ENCODE measurements around the gene DCTN5.
A peak's percentile ranks its signal among the peaks of the same experiment; 100 is the strongest.
"Not testable (repeated sequence)": the region's sequence is repeated elsewhere in the genome, so short reads cannot be mapped to it uniquely, and the experiment has no call there.

Gene DCTN5

DNA sequence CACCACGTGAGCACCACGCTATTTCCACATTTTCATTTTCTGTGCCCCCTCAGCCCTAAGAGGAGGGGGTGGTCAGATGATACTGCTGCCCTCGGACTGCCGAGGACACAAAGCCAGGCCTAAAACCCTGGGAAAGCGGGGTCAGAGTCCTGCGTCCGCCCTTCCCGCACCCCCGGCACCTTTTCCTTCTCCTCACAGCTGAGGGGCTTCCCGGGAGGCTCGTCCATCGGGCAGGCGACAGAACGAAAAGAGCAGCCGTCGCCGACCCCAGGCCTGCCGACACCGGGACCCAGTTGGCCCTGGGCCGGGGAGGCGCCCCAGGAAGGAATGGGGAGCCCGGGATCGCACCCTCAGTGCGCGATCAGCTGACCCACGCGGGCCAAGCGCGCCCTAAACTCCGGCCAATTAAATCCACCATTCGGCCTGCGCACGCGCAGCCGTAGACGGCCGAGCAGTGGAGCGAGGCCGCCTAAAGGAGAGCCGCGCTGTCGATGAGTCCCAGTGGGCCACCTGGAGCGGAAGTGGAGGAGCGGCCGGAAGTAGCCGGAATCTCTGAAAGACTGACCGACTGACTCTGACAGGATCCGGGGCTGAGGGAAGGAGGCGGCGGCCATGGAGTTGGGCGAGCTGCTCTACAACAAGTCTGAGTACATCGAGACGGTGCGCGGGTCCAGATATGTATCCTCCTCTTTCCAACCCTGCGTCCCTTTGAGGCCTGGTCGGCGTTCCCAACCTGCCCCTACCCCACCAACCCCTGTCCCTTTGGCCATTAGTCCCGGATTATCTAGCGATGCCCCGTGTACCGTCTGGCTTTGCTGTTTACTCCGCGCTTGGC lies at the start of gene DCTN5, which contains the start of gene PALB2:
Gene DCTN5, plus strand, starts transcription at position 536 of the 835 bp plus-strand sequence. Its CDS starts 77 bp downstream, at position 613.
Gene PALB2, minus strand, starts transcription at position 380 of the 835 bp plus-strand sequence. Its CDS starts 153 bp downstream, at position 227.
- DNase-seq (ENCODE audit: low read depth) = peak; percentile 95

DNA sequence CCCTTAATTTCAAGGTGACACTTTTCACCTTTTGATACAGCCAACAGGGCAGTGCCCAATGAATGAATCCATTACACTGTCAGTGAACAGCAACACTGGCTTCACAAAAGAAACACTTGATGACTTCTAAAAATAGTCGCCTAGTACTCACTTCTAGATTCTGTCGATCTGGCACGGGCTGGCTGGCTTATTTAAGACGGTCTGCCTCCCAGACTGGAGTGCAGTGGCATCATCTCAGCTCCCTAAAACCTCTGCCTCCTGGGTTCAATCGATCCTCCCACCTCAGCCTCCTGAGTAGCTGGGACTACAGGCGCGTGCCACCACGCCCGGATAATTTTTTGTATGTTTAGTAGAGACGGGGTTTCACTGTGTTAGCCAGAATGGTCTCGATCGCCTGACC lies 47.1 kb upstream of the DCTN5 start:
- DNase-seq (ENCODE audit: low read depth) = no peak

DNA sequence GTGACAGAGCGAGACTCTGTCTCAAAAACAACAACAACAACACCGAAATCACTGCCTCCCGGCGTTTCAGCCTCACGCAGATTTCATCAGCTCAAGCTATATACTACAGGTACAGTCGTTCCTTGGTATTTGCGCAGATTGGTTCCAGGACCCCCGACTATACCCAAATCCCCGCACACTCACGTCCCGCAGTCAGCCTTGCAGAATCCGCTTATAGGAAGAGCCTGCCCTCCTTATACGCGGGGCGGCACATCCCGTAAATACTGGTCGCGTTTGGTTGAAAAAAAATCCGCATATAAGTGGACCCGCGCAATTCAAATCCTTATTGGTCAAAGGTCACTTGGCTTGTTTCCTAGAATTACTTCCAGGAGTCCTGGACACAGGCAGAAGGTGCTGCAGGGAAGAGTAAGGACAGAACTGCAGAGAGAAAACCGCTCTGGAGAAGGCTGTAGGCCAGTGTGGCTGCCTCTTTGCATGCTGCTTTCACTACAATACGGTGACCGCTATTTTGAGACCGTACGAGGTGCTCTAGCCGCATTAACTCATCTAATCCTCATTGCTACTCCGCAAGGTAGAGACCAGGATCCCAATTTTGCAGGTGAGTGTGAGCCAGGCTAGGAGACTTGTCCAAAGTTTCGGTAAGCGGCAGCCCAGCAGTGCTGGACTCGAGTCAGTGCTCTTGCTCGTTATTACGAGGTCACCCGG lies 45.9 kb upstream of the DCTN5 start:
- peak; percentile 12 for DNase-seq (ENCODE audit: low read depth)

DNA sequence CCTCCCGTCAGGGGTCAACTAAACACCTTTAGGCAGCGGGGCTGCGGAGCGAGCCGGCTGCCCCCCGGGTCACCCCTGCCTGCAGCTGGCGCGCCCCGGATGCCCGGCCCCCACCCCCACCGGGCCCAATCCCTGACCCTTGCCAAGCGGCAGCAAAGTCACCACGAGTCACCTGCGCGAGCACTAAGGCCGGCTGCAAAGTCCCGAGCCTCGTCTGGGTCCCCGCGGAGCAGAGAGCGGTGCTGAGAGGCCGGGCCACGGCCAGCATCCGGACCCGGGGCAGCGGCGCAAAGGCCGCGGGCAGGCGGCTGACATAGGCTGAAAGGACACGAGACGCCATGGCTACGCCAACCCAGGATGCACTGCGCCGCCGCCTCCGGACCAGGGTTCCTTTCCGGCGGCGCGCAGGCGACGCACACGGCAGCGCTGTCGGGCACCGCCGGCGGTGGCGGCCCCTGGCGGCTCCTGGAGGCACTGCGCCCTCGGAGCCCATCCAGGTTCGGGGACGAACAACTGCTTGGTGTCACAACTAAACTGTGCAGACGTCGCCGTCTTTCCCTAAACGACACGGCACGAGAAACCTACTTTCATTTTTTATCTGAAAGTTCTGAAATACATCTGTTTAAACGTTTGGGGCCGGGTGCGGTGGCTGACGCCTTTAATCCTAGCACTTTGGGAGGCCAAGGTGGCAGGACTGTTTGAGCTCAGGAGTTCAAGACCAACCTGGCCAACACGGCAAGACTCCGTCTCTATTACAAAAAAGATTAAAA lies 45.1 kb upstream of the DCTN5 start, which contains the start of gene NDUFAB1:
Gene NDUFAB1, minus strand, starts transcription at position 366 of the 770 bp plus-strand sequence. Its CDS starts 26 bp downstream, at position 340.
- DNase-seq (ENCODE audit: low read depth) = peak; percentile 87

DNA sequence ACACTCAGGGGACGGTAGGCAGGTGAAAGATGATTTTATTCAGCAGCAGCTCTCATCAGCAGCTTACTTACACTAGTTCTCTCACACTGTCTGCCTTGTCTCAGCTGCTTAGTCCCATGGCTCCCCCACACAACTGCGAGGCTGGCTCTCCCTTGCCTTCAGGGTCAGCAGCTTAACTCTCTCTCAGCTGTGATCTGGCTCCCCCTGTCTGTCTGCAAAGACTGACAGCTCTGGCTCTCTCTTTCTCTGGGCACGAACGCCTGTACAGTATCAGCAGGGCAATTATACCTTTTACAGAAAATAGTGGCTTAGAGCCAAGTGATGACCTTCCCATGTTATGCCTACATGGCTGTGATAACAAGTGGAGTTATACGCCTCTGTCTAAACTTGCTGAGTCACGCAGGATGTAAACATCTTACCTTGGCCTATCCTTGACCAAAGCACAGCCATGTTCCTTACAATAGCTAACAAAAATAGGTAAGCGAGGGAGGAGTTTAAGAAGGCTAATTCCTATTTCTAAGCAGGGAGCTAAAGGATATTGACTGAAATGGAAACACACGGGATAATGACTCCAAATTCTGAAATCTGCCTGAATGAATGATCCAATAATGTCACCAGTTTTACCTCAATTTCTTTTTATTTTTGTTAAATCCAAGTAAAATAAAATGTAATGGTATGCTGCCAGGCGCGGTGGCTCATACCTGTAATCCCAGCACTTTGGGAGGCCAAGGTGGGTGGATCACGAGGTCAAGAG lies 44.1 kb upstream of the DCTN5 start:
- DNase-seq (ENCODE audit: low read depth) = peak; percentile 61

DNA sequence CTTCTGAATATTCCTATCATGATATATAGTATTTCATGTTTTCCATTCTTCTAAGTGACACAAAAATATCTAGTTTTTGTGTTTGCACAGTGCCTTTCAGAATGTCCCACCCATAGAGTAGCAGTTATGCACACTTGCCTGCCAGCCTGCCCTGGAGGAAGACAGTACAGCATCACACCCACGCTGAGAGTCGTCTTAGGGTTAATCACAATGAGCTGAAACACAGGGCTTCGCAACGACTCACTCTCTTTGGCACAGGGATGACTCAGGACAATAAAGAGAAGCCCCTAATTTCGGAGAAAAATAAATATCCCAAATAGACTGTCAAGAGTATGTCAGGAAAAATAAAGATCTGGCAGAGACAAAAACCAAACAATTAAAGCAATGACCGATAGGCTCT lies 33.5 kb upstream of the DCTN5 start:
- DNase-seq (ENCODE audit: low read depth) = peak; percentile 21

DNA sequence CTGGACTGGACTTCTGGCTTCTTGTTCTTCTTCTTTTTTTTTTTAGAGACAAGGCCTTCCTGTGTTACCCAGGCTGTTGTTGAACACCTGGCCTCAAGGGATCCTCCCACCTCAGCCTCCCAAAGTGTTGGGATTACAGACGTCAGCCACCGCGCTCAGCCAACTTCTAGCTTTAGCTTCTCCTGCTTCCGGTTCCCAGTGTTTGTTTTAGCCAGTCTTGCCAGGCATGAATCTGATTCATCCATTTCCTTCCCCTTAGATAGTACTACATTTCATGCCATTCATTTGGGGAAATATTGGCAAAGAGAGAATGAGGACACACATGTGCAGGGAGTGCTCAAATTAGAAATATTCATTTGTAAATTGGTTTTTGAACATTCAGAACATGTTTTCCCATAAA lies 33.1 kb upstream of the DCTN5 start:
- peak; percentile 67 for DNase-seq (ENCODE audit: low read depth)

DNA sequence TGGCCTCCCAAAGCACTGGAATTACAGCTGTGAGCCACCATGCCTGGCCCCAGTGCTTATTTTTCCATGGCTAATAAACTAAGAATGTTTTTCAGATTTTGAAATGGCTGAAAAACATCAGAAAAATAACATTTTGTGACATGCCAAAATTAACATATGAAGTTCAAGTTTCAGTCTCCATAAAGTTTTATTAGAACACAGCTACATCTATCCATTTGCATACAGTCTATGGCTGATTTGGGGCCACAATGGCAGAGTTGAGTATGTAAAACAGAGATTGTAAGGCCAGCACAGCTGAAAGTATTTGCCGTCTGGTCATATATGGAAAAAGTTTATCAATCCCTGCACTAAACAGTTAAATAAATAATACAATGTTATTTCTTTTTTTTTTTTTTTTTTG lies 31.3 kb upstream of the DCTN5 start:
- DNase-seq (ENCODE audit: low read depth) = no peak

DNA sequence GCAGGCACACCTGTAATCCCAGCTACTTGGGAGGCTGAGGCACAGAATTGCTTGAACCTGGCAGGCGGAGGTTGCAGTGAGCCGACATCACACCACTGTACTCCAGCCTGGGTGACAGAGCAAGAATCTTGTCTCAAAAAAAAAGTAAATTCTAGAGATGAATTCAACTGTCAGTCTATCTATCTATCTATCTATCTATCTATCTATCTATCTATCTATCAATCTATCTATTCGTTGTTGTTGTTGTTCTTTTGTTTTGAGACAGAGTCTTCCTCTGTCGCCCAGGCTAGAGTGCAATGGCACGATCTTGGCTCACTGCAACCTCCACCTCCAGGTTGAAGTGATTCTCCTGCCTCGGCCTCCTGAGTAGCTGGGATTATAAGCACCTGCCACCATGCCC lies 30.4 kb upstream of the DCTN5 start:
- not testable (repeated sequence) for DNase-seq (ENCODE audit: low read depth)

DNA sequence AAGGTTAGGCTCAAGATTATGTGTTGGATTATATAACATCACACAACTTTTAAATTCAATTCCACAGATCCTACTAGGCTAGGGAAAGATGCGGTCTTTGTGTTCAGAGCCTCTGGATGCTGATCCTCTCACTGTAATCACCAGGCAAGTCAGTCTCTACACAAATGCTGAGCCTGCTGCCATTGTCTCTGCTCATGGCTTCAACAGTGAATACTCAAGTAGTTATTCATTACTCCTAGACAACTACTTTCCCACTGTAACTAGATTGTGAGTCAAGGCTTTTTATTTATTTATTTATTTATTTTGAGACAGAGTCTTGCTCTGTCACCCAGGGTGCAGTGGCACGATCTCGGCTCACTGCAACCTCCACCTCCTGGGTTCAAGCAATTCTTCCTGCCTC lies 29.3 kb upstream of the DCTN5 start:
- DNase-seq (ENCODE audit: low read depth) = no peak

DNA sequence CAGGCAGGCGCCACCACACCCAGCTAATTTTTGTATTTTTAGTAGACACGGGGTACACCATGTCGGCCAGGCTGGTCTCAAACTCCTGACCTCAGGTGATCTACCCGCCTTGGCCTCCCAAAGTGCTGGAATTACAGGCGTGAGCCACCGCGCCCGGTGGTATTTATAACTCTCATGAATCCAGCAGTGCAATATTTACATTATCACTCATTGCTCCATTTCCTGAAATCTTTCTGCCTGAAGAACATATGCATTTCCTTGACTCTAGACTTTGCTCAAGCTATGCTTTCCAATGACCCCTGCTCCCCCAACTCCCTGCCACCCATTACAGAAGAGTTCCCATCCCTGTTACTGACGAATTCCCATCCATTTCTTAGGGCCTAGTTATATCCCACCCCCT lies 25.5 kb upstream of the DCTN5 start:
- no peak for DNase-seq (ENCODE audit: low read depth)

DNA sequence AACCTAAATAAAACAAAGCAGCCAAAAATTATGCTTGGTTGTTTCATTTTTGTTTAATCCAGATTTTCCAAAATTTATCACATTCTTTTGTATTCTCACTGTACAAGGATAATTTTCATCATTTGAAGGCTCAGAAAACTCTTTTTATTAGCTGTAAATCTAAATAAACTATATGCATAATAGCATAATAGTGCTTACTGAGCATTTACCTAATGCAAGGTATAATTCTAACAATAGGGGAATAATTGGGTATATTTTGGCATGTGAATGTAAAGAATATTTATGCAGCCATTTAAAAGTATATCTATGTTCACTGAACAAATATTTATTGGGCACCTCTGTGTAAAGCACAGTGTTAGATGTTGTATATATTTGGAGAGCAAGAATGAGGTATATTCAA lies 17.2 kb upstream of the DCTN5 start:
- no peak for DNase-seq (ENCODE audit: low read depth)

DNA sequence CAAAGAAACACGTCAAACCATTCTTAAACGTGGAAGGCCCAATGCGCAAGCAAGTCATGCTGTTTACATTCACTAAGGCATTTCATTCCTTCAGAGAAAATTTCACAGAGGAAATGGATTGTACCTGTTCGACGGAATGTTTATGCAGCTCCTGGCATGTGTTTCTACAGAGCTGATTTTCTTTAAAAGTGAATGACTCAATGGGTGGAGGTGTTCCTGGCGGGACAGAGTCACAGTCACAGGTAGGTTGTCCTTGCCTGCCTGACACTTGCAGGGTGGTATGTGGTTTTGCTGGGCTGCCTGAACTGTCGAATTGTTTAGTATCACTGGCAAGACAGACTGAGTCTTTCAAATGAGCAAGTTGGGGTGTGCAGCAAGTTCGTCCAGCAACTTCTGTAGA lies 11.8 kb upstream of the DCTN5 start:
- no peak for DNase-seq (ENCODE audit: low read depth)

DNA sequence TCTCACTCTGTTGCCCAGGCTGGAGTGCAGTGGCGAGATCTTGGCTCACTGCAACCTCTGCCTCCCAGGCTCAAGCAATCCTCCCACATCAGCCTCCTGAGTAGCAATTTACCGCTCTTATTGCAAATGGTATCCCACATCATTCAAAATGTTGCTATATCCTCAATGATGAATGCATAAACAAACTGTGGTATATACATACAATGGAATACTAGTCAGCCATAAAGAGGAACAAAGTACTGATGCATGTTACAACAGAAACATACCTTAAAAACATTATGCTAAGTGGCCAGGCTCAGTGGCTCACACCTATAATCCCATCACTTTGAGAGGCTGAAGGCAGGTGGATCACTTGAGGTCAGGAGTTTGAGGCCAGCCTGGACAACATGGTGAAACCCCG lies 9.4 kb upstream of the DCTN5 start:
- not testable (repeated sequence) for DNase-seq (ENCODE audit: low read depth)

DNA sequence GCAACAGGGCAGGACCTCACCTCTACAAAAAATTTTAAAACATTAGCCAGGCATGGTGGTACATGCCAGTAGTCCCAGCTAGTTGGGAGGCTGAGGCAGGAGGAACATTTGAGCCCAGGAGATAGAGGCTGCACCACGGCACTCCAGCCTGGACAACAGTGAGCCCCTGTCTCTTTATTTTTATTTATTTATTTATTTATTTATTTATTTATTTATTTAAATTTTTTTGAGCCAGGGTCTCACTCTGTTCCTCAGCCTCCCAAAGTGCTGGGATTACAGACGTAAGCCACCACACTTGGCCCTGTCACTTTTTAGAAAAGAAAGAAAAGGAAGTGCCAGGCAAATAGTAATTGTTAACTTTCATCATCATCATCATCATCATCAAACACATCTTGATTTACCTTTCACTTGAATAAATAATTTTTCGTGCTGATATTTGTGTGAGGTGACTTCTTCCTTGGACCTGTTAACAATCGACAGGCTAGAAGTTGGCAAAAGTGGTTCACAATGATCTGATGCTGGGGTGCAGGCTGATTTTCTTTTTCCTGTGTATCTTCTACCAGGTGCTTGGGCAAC lies 6.7 kb upstream of the DCTN5 start:
- no peak for DNase-seq (ENCODE audit: low read depth)

DNA sequence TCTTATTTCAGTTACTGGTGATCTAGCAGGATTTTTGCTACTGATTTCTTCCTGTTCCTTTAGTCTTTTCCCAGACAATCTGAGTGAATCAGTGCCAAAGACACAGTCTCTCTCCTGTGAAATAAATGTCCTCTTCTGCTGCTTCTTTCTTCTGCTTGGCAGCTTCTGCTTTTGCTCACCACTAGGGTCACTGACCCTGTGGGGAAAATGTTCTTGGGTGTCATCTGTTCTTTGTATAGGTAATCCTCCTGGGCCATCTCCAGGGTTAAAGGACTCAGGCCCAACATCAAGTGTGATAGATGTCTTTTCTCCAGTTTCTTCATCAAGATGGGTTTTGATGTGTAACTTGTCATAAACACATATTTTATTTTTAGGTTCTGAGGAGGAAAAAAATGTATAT lies 5.3 kb upstream of the DCTN5 start:
- no peak for DNase-seq (ENCODE audit: low read depth)

DNA sequence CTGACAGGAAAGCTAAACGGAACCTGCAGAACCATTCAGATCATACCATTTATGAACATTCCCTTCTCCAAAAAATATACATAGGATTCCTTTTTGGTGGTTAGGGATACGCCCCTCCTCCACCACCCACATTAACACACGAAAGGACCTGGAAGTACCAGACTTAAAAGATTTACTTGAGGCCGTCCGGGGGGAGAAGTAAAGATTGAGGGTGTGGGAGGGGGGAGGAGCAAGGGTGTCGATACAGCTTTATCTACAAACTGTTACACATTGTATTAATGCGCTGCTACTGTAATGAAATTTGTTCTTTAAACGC lies 693 bp upstream of the DCTN5 start:
- DNase-seq (ENCODE audit: low read depth) = peak; percentile 6

DNA sequence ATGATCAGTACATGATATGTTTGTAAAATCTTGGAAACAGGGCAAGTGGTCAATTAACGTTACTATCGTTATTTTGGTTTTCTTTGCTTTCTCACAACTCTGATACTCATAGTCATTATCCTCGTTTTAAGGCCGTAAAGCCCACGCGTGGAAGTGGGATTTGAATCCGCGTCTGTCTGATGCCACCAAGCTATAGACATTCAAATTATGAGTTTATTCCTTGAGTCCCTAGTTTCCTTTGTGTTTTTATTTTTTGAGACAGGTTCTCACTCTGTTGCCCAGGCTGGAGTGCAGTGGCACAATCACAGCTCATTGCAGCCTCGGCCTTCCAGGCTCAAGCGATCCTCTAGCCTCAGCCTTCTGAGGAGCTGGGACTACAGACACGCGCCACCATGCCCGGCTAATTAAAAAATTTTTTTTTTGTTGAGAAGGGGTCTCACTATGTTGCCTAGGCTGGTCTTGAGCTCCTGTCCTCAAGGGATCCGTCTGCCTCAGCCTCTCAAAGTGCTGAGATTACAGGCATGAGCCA lies 1.0 kb downstream of the DCTN5 start:
- no peak for DNase-seq (ENCODE audit: low read depth)

DNA sequence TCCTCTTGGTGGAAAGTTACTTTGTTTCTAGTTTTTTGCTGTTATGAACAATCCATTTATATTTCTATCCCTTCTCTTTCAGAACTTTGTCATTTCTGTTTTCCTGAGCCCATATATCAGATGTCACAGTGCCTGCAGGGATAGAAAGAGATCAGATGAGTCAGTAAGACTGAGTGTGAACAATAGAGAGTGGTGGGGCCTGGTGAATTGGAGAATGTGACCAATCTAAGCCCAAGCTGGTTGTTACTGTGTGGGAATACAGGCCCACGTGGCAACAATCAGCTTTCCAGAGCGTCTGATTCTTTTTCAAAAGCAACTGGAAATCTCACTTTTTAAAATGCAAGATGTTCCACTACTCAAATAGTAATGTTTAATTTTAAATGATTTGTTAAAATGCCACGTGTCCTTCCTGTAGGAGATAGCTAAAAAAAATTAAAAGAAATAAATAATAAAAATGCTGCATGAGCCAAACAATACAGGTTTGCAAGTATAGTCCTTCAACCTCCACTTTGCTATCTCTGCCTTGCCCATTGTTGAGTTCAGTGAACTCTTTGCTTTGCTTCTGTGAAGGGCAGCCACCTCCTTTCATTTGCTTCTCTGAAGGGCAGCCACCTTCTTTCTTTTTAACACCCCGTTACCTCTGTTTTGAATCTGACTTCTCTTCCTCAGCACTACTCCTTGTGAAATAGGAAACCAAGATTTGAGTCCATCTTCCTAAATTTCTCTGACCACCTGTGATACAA lies 9.6 kb downstream of the DCTN5 start:
- DNase-seq (ENCODE audit: low read depth) = peak; percentile 21

DNA sequence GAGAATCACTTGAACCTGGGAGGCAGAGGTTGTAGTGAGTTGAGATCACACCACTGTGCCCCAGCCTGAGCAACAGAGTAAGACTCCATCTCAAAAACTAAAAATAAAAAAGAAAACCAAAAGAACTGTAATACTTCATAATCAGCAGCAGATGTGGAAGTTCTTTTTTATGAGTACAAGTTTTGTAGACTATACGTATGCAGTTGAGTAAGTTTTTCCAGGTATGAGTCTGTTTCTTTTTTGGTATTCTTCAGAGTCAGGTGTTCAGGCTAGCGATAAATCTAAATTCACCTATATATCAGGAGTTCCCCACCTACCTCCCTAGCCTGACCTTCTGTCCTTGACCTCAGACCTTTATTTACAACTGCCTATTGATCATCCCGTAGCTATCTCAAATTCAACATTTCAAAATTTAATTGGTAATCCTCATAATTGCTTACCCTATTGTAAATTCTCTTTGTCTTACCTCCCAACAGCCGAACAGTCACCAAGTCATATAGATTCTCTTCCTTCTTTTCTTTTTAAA lies 10.7 kb downstream of the DCTN5 start:
- DNase-seq (ENCODE audit: low read depth) = no peak
